COLO668 (cell line): ENCODE results near the gene FAM13C.
"Not testable (repeated sequence)": the region's sequence is repeated elsewhere in the genome, so short reads cannot be mapped to it uniquely, and the experiment has no call there.

ENCODE experiments used
- DNase-seq: peaks from one replicate; lab custom pipeline; 2025; ENCODE audit not compliant: unreplicated experiment; lab: John Stamatoyannopoulos, UW

Gene FAM13C

DNA sequence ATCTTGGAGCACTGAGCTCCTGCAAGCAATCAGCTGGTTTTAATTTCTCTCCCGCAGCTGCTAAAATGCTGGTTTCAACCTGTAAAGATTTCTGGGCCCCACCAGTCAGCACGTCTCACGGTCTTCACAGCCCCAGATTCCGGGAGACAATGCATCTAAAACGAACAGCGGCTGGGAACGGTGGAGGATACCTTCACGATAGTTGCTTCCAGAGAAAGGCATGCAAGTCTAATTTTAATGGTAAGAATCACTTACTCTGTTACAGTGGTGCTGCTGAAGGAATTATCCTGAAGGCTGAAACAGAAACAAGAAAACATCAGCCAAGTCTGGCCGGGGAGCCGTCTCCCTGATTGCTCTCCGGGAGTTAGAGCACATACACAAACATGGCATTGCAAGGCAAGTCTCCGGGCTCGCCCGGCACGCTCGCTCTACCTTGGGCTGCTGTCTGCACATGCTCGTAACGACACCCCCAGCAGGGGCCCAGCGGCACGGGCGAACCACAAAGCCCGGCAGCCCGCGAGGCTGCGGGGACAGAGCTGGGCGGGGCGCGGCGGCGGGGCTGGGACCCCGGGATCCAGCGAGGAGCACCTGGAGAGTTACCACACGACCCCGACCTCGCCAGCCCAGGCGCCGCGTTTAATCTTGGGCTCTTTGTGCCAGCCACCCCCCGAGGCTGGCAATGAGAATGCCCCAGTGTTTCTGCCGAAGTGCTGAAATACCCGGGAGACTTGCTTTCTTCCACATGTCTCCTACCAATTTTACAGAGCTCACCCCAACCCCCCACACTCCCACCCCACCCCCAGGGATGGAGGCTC is at the start of gene FAM13C:
Gene FAM13C, minus strand, starts transcription at position 406 of the 815 bp plus-strand sequence. Its CDS starts 89 bp downstream, at position 317.
- peak; percentile 80 for DNase-seq

GRCh38 chr10:59405235-59405634 is 42.9 kb upstream of the FAM13C start:
- no peak for DNase-seq

- no peak for DNase-seq
Observed at GRCh38 chr10:59400214-59400613, 37.9 kb upstream of the FAM13C start.

GRCh38 chr10:59399329-59399728 is 37.0 kb upstream of the FAM13C start:
- not testable (repeated sequence) for DNase-seq

- DNase-seq = no peak
Observed at GRCh38 chr10:59397961-59398360, 35.6 kb upstream of the FAM13C start.

DNA sequence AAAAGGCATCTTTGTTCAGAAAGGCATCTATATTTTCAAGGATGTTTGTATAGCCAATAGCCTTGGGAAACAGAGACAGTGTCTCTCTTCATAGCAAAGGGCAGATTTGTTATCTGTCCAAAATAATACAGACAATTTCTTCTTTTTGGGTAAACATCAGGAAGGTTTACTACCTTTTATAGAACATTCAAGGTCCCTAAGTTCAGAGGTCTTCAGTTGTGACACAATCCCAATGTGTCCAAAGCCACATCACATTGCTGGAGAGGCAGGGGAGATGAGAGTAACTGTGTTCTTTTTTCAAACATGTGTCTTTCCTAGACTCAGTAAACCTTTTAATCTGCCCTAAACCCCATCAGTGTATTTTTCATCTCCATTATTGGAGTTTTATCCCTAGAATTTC is 33.6 kb upstream of the FAM13C start:
- no peak for DNase-seq

- no peak for DNase-seq
Observed at GRCh38 chr10:59393349-59393748, 31.0 kb upstream of the FAM13C start.

DNA sequence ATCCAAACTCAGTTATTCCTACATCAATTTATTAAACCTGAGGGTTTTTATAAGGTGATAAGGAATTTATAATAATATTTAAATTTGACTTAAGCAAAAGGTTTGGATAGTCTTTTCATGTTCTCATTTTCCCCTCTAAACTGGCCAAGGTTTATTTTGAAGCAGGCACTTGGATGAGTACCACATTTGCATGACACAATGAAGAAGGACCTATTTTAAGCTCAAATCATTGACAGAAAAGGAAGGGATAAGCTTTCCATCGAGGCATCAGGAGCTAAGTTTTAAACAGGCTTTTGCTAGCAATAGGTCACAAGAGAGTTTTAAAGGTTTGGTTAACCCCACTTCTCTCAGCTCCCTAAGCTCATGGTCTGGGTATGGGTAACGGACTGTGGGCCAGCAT is 28.7 kb upstream of the FAM13C start:
- DNase-seq = no peak

DNA sequence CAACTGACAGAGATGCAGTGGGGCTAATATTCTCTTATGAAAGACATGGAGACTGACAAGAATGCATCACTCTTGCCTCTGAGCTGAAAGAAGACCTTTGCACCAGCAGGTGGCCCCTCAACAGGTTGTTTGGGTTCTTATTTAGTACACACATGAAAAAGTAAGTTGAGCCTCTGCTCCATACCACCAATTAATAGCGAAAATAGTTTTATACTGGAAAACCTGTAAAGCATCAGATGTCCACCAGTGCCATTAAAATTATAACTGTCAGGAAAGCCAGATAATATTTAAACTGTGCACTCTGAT is 26.3 kb upstream of the FAM13C start:
- no peak for DNase-seq

GRCh38 chr10:59387951-59388670 is 25.8 kb upstream of the FAM13C start:
- no peak for DNase-seq

- DNase-seq = no peak
Observed at GRCh38 chr10:59384761-59385160, 22.4 kb upstream of the FAM13C start.

DNA sequence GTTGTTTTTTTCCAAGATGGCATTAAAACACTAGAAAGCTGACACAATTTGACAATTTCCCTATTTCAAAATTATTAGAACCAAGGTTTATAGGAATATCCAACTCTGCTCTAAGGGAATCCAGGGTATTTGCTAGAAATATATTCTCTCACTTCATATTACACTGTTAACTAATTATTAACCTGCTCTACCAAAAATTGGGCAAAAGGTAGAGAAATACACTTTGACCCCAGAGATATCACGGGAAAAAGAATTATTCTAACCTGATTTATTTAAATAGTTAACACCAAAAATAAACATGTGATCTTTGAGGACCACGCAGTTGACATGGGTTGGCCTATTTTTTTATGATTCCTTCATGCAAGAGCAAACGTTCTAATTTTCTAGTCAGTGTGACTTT is 21.6 kb upstream of the FAM13C start:
- DNase-seq = no peak

GRCh38 chr10:59383436-59383835 is 21.1 kb upstream of the FAM13C start:
- no peak for DNase-seq

DNA sequence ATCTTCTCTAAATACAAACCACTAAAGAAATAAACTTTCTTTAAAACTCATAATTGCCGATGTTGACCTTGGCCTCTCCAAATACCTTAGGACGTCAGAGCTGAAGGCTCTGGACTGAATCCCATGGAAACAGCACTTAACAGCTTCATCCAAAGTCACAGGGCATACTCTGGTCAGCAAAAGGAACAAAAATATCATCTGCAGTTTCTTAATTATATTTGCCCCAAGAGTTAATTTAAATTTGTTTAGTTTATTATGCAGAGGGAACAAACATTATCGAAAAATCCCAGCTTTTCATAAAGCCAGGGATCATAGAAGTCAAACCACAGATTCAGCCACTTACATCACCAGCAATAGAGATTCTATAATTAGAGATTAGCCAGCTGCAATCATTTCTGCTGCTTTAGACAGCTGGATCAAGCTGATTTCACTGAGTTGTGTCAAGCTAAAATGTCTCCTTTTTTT is 20.5 kb upstream of the FAM13C start:
- DNase-seq = no peak

DNA sequence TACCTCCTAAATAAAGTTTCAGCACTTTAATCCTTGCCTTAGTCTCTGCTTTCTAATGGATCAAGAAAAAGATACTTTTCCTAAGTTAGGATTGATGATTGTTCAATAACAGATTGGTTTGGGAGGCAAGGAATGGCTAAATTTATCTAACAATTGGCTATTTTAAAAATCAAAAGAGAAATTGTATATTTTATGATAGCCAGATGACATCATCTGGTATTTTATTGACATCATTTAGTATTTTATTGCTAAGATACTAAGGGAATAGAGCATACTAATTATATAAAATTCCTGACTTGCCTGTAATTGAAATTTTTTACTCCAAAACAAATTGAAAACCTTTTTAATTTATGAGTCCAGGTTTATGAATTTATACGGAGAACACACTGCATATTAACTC is 19.3 kb upstream of the FAM13C start:
- DNase-seq = no peak

- DNase-seq = no peak
Observed at GRCh38 chr10:59376846-59377245, 14.5 kb upstream of the FAM13C start.

DNA sequence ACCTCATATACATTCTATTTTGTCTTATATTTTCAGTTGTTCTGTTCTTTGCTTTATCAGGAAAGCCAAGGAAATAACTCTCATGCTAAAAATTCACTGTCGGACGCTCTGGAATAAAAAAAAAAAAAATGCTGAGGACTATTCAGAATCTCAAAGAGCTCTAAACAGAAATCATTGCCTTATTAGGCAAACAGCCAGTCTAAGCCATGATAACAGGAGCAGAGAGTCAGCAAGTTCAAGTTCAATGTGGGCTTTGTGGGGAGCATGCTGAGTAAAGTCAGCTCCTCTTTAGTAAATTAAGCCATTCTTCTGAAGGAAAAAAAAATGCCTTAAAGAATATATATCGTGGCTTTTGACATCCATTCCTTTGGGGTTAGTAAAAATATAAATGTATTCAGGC is 13.6 kb upstream of the FAM13C start:
- no peak for DNase-seq

DNA sequence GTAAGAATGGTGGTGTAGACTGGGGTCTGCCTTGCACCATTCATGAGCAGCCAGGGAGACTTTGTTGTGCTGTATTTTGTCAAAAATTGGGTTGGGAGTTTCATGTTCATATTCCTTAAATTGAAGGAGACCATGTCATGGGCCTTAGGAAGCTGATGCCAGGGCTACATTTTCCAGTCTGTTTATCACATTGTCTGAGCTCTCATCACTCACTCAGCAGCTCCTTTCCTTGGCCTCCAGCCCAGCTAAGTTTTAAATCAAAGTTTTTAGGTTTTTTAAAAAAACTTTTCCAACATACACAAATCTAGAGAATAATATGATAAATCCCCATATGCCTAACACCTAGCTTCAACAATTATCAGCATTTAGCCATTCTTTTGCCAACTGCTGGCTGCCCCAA is 12.6 kb upstream of the FAM13C start:
- DNase-seq = no peak

- no peak for DNase-seq
Observed at GRCh38 chr10:59373071-59373470, 10.7 kb upstream of the FAM13C start.

GRCh38 chr10:59372543-59372942 is 10.2 kb upstream of the FAM13C start:
- no peak for DNase-seq

GRCh38 chr10:59366290-59366689 is 3.9 kb upstream of the FAM13C start:
- DNase-seq = no peak

DNA sequence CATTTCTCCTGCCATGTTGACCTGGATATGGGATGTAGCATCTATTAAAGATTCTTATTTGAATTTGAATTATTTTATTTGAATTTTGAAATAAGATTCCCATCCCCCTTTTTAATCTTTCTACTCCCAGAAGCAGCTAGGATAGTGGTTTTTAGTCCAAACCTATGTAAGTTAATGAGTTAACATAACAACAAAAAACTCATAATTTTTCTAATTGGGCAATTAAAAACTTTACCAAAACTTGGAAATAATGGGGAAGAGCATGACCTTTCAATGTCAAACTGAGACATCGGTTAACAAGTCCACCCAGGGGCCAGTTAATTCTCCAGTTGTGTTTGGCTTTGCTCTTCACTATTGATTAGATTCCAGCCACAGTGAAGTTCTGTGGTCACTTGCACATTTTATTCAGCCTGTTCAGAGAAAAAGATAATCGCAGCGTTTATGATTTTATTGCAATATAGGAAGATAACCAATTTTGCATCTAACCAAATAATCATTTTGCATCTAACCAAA is 1.2 kb upstream of the FAM13C start:
- DNase-seq = no peak
